ENCODE results near the gene PRKG1. TPM values are rescaled to one million over a fixed set of nuclear protein-coding genes. Genes with fewer than 3 reads are reported as not detected.
A peak's percentile ranks its signal among the peaks of the same experiment; 100 is the strongest.

Gene PRKG1
- total RNA-seq, 1 experiment from 2014 or later: 0.09 TPM

- intact Hi-C loops (cut with micrococcal nuclease; ENCODE audit: unreplicated experiment): loop anchor here (2.0 kb wide), 2 partner anchors 40 to 70 kb away; no protein-coding TSS in a partner anchor
- Mint-ChIP-seq H3K27ac (ENCODE audit: unreplicated experiment) (no peak overlapping the region), H3K9me3 (ENCODE audit: unreplicated experiment) (peaks cover 14% of the 10 kb centered on the region), H3K36me3 (ENCODE audit: insufficient read depth, unreplicated experiment) (no peaks in the 10 kb centered on the region), H3K4me3 (ENCODE audit: unreplicated experiment) (no peak overlapping the region), H3K27me3 (ENCODE audit: insufficient read depth, unreplicated experiment) (no peaks in the 10 kb centered on the region), H3K4me1 (ENCODE audit: low read depth, unreplicated experiment) (peaks cover 6% of the 10 kb centered on the region)
- no peak for TF ChIP-seq CTCF (IDR thresholded peaks at IDR 0.05; ENCODE audit: insufficient read depth in 1 of 2, low read depth in 1 of 2, low read length in 1 of 2, severe bottlenecking in 1 of 2, unreplicated experiment in 1 of 2)
- POLR2A ChIA-PET: no interaction called here
- Histone ChIP-seq H3K4me3 (ENCODE audit: low read depth, low read length) (no peak overlapping the region), H3K36me3 (ENCODE audit: control insufficient read depth, insufficient read depth, low read length) (no peaks in the 10 kb centered on the region), H3K4me1 (peaks cover 6% of the 10 kb centered on the region; the same call in 1 of the 2 replicates), H3K27me3 (replicated peaks; ENCODE audit: control insufficient read depth, insufficient read depth, low read length) (no peaks in the 10 kb centered on the region), H3K9me3 (no peaks in the 10 kb centered on the region)
- peak in 1 of 2 experiments; percentile 52 for DNase-seq
- BruUV-seq (replicated peaks): no TSS peak
- CTCF ChIA-PET: no interaction called here
Measured at GRCh38 chr10:51770709-51771108, 696.4 kb downstream of the PRKG1 start.

GRCh38 chr10:51772387-51772786 lies 698.1 kb downstream of the PRKG1 start:
- no peak overlapping the region for H3K27ac Mint-ChIP-seq (ENCODE audit: unreplicated experiment)
- no peaks in the 10 kb centered on the region for H3K27me3 ChIP-seq (replicated peaks; ENCODE audit: control insufficient read depth, insufficient read depth, low read length)
- H3K9me3 ChIP-seq: no peaks in the 10 kb centered on the region
- no peak overlapping the region for H3K4me3 ChIP-seq (ENCODE audit: low read depth, low read length)
- no peak for DNase-seq
- H3K4me3 Mint-ChIP-seq (ENCODE audit: unreplicated experiment): no peak overlapping the region
- H3K4me1 ChIP-seq: peaks cover 6% of the 10 kb centered on the region; the same call in 1 of the 2 replicates
- BruUV-seq (replicated peaks): no TSS peak
- ChIA-PET POLR2A (no interaction called here), CTCF (no interaction called here)
- no peaks in the 10 kb centered on the region for H3K36me3 Mint-ChIP-seq (ENCODE audit: insufficient read depth, unreplicated experiment)
- H3K9me3 Mint-ChIP-seq (ENCODE audit: unreplicated experiment): no peaks in the 10 kb centered on the region
- no peaks in the 10 kb centered on the region for H3K27me3 Mint-ChIP-seq (ENCODE audit: insufficient read depth, unreplicated experiment)
- TF ChIP-seq CTCF (IDR thresholded peaks at IDR 0.05; ENCODE audit: insufficient read depth in 1 of 2, low read depth in 1 of 2, low read length in 1 of 2, severe bottlenecking in 1 of 2, unreplicated experiment in 1 of 2): no peak
- H3K36me3 ChIP-seq (ENCODE audit: control insufficient read depth, insufficient read depth, low read length): no peaks in the 10 kb centered on the region
- H3K4me1 Mint-ChIP-seq (ENCODE audit: low read depth, unreplicated experiment): peaks cover 6% of the 10 kb centered on the region
- intact Hi-C loops (cut with micrococcal nuclease; ENCODE audit: unreplicated experiment): no loop called here

GRCh38 chr10:51773681-51774080 lies 699.4 kb downstream of the PRKG1 start:
- CTCF ChIA-PET: no interaction called here
- Mint-ChIP-seq H3K4me3 (ENCODE audit: unreplicated experiment) (no peak overlapping the region), H3K9me3 (ENCODE audit: unreplicated experiment) (no peaks in the 10 kb centered on the region), H3K4me1 (ENCODE audit: low read depth, unreplicated experiment) (peaks cover 6% of the 10 kb centered on the region), H3K27me3 (ENCODE audit: insufficient read depth, unreplicated experiment) (no peaks in the 10 kb centered on the region), H3K36me3 (ENCODE audit: insufficient read depth, unreplicated experiment) (no peaks in the 10 kb centered on the region), H3K27ac (ENCODE audit: unreplicated experiment) (no peak overlapping the region)
- no peaks in the 10 kb centered on the region for H3K27me3 ChIP-seq (replicated peaks; ENCODE audit: control insufficient read depth, insufficient read depth, low read length)
- BruUV-seq (replicated peaks): no TSS peak
- H3K36me3 ChIP-seq (ENCODE audit: control insufficient read depth, insufficient read depth, low read length): no peaks in the 10 kb centered on the region
- intact Hi-C loops (cut with micrococcal nuclease; ENCODE audit: unreplicated experiment): no loop called here
- no peak for DNase-seq
- H3K4me1 ChIP-seq: peaks cover 6% of the 10 kb centered on the region; the same call in 1 of the 2 replicates
- TF ChIP-seq CTCF (IDR thresholded peaks at IDR 0.05; ENCODE audit: insufficient read depth in 1 of 2, low read depth in 1 of 2, low read length in 1 of 2, severe bottlenecking in 1 of 2, unreplicated experiment in 1 of 2): no peak
- H3K9me3 ChIP-seq: no peaks in the 10 kb centered on the region
- no peak overlapping the region for H3K4me3 ChIP-seq (ENCODE audit: low read depth, low read length)
- POLR2A ChIA-PET: no interaction called here

Measured in Caco-2 (cell line).